Measurements from ENCODE around the gene PTGER4. TPM values are rescaled to one million over a fixed set of nuclear protein-coding genes. Genes with fewer than 3 reads are reported as not detected.

Gene PTGER4
- total and polyA plus RNA-seq, 2 donors: 22.8 to 25.2 TPM

GRCh38 chr5:40660751-40661150 lies 19.0 kb upstream of the PTGER4 start:
- no peaks in the 10 kb centered on the region for H3K27me3 ChIP-seq (ENCODE audit: control insufficient read depth in 2 of 2, insufficient read depth in 1 of 2, low read length in 1 of 2)
- no peaks in the 10 kb centered on the region for H3K9me3 ChIP-seq (ENCODE audit: control insufficient read depth in 2 of 2, insufficient read depth in 1 of 2, low read length in 1 of 2)
- no peak for DNase-seq (ENCODE audit: low read depth in 6 of 9, low spot score in 9 of 9)
- H3K36me3 ChIP-seq (ENCODE audit: control insufficient read depth in 2 of 2, insufficient read depth in 2 of 2, low read length in 1 of 2): no peaks in the 10 kb centered on the region
- no peak overlapping the region for H3K27ac ChIP-seq (ENCODE audit: low read depth in 1 of 2, low read length in 1 of 2)
- peaks cover 0 to 4% of the 10 kb centered on the region in 2 donors for H3K4me1 ChIP-seq (ENCODE audit: control insufficient read depth in 2 of 2, insufficient read depth in 2 of 2, low read length in 2 of 2)
- WGBS: 89% methylated on average over 2 of the region's 2 CpGs
- H3K4me3 ChIP-seq (ENCODE audit: low read length in 2 of 2): no peak overlapping the region

GRCh38 chr5:40665635-40666298 lies 13.9 kb upstream of the PTGER4 start:
- 76% methylated on average over 3 of the region's 3 CpGs for WGBS

GRCh38 chr5:40666657-40667056 lies 13.1 kb upstream of the PTGER4 start:
- peaks cover 4 to 17% of the 10 kb centered on the region in 2 donors for H3K4me1 ChIP-seq (ENCODE audit: control insufficient read depth in 2 of 2, insufficient read depth in 2 of 2, low read length in 2 of 2)
- no peak overlapping the region for H3K4me3 ChIP-seq (ENCODE audit: low read length in 2 of 2)
- no peaks in the 10 kb centered on the region for H3K27me3 ChIP-seq (ENCODE audit: control insufficient read depth in 2 of 2, insufficient read depth in 1 of 2, low read length in 1 of 2)
- WGBS: 92% methylated on average over 1 of the region's 1 CpG
- no peaks in the 10 kb centered on the region for H3K36me3 ChIP-seq (ENCODE audit: control insufficient read depth in 2 of 2, insufficient read depth in 2 of 2, low read length in 1 of 2)
- DNase-seq (ENCODE audit: low read depth in 6 of 9, low spot score in 9 of 9): no peak
- H3K27ac ChIP-seq (ENCODE audit: low read depth in 1 of 2, low read length in 1 of 2): no peak overlapping the region
- no peaks in the 10 kb centered on the region for H3K9me3 ChIP-seq (ENCODE audit: control insufficient read depth in 2 of 2, insufficient read depth in 1 of 2, low read length in 1 of 2)

More at GRCh38 chr5:40665635-40666298, 13.9 kb upstream of the PTGER4 start:
- Histone ChIP-seq H3K4me3 (ENCODE audit: low read length in 2 of 2) (no peak overlapping the region), H3K27ac (ENCODE audit: low read depth in 1 of 2, low read length in 1 of 2) (no peak overlapping the region), H3K36me3 (ENCODE audit: control insufficient read depth in 2 of 2, insufficient read depth in 2 of 2, low read length in 1 of 2) (no peaks in the 10 kb centered on the region), H3K9me3 (ENCODE audit: control insufficient read depth in 2 of 2, insufficient read depth in 1 of 2, low read length in 1 of 2) (no peaks in the 10 kb centered on the region), H3K27me3 (ENCODE audit: control insufficient read depth in 2 of 2, insufficient read depth in 1 of 2, low read length in 1 of 2) (no peaks in the 10 kb centered on the region), H3K4me1 (ENCODE audit: control insufficient read depth in 2 of 2, insufficient read depth in 2 of 2, low read length in 2 of 2) (peaks cover 4 to 17% of the 10 kb centered on the region in 2 donors)
- DNase-seq (ENCODE audit: low read depth in 6 of 9, low spot score in 9 of 9): peak in 1 of 9 donors; percentile 56

GRCh38 chr5:40667161-40667663 lies 12.5 kb upstream of the PTGER4 start:
- Histone ChIP-seq H3K36me3 (ENCODE audit: control insufficient read depth in 2 of 2, insufficient read depth in 2 of 2, low read length in 1 of 2) (no peaks in the 10 kb centered on the region), H3K9me3 (ENCODE audit: control insufficient read depth in 2 of 2, insufficient read depth in 1 of 2, low read length in 1 of 2) (no peaks in the 10 kb centered on the region), H3K4me3 (ENCODE audit: low read length in 2 of 2) (no peak overlapping the region), H3K27ac (ENCODE audit: low read depth in 1 of 2, low read length in 1 of 2) (no peak overlapping the region), H3K4me1 (ENCODE audit: control insufficient read depth in 2 of 2, insufficient read depth in 2 of 2, low read length in 2 of 2) (peaks cover 4 to 22% of the 10 kb centered on the region in 2 donors), H3K27me3 (ENCODE audit: control insufficient read depth in 2 of 2, insufficient read depth in 1 of 2, low read length in 1 of 2) (no peaks in the 10 kb centered on the region)
- DNase-seq (ENCODE audit: low read depth in 6 of 9, low spot score in 9 of 9): no peak

- DNase-seq (ENCODE audit: low read depth in 6 of 9, low spot score in 9 of 9): no peak
- no peak overlapping the region for H3K4me3 ChIP-seq (ENCODE audit: low read length in 2 of 2)
- 54% methylated on average over 6 of the region's 6 CpGs for WGBS
- no peaks in the 10 kb centered on the region for H3K9me3 ChIP-seq (ENCODE audit: control insufficient read depth in 2 of 2, insufficient read depth in 1 of 2, low read length in 1 of 2)
- H3K36me3 ChIP-seq (ENCODE audit: control insufficient read depth in 2 of 2, insufficient read depth in 2 of 2, low read length in 1 of 2): no peaks in the 10 kb centered on the region
- H3K4me1 ChIP-seq (ENCODE audit: control insufficient read depth in 2 of 2, insufficient read depth in 2 of 2, low read length in 2 of 2): peaks cover 11 to 39% of the 10 kb centered on the region in 2 donors
- no peaks in the 10 kb centered on the region for H3K27me3 ChIP-seq (ENCODE audit: control insufficient read depth in 2 of 2, insufficient read depth in 1 of 2, low read length in 1 of 2)
- no peak overlapping the region for H3K27ac ChIP-seq (ENCODE audit: low read depth in 1 of 2, low read length in 1 of 2)
Observed at GRCh38 chr5:40669606-40670390, 9.9 kb upstream of the PTGER4 start.

GRCh38 chr5:40672425-40672824 lies 7.3 kb upstream of the PTGER4 start:
- H3K9me3 ChIP-seq (ENCODE audit: control insufficient read depth in 2 of 2, insufficient read depth in 1 of 2, low read length in 1 of 2): no peaks in the 10 kb centered on the region
- peaks cover 25 to 60% of the 10 kb centered on the region in 2 donors for H3K4me1 ChIP-seq (ENCODE audit: control insufficient read depth in 2 of 2, insufficient read depth in 2 of 2, low read length in 2 of 2)
- no peak overlapping the region for H3K4me3 ChIP-seq (ENCODE audit: low read length in 2 of 2)
- no peaks in the 10 kb centered on the region for H3K36me3 ChIP-seq (ENCODE audit: control insufficient read depth in 2 of 2, insufficient read depth in 2 of 2, low read length in 1 of 2)
- DNase-seq (ENCODE audit: low read depth in 6 of 9, low spot score in 9 of 9): no peak
- 12% methylated on average over 4 of the region's 4 CpGs for WGBS
- H3K27me3 ChIP-seq (ENCODE audit: control insufficient read depth in 2 of 2, insufficient read depth in 1 of 2, low read length in 1 of 2): no peaks in the 10 kb centered on the region
- H3K27ac ChIP-seq (ENCODE audit: low read depth in 1 of 2, low read length in 1 of 2): peak overlapping the region; percentile 61 to 79

- no peaks in the 10 kb centered on the region for H3K36me3 ChIP-seq (ENCODE audit: control insufficient read depth in 2 of 2, insufficient read depth in 2 of 2, low read length in 1 of 2)
- WGBS: 95% methylated on average over 6 of the region's 6 CpGs
- H3K4me1 ChIP-seq (ENCODE audit: control insufficient read depth in 2 of 2, insufficient read depth in 2 of 2, low read length in 2 of 2): peaks cover 21 to 61% of the 10 kb centered on the region in 2 donors
- no peak for DNase-seq (ENCODE audit: low read depth in 6 of 9, low spot score in 9 of 9)
- no peak overlapping the region for H3K4me3 ChIP-seq (ENCODE audit: low read length in 2 of 2)
- peak overlapping the region in 1 of 2 donors; percentile 36 for H3K27ac ChIP-seq (ENCODE audit: low read depth in 1 of 2, low read length in 1 of 2)
- no peaks in the 10 kb centered on the region for H3K9me3 ChIP-seq (ENCODE audit: control insufficient read depth in 2 of 2, insufficient read depth in 1 of 2, low read length in 1 of 2)
- no peaks in the 10 kb centered on the region for H3K27me3 ChIP-seq (ENCODE audit: control insufficient read depth in 2 of 2, insufficient read depth in 1 of 2, low read length in 1 of 2)
Observed at GRCh38 chr5:40674661-40675235, 5.0 kb upstream of the PTGER4 start.

GRCh38 chr5:40675396-40676133 lies 4.2 kb upstream of the PTGER4 start:
- Histone ChIP-seq H3K4me1 (ENCODE audit: control insufficient read depth in 2 of 2, insufficient read depth in 2 of 2, low read length in 2 of 2) (peaks cover 21 to 58% of the 10 kb centered on the region in 2 donors), H3K27ac (ENCODE audit: low read depth in 1 of 2, low read length in 1 of 2) (peak overlapping the region; percentile 64 to 65), H3K4me3 (ENCODE audit: low read length in 2 of 2) (no peak overlapping the region), H3K27me3 (ENCODE audit: control insufficient read depth in 2 of 2, insufficient read depth in 1 of 2, low read length in 1 of 2) (peaks cover 0 to 4% of the 10 kb centered on the region in 2 donors), H3K9me3 (ENCODE audit: control insufficient read depth in 2 of 2, insufficient read depth in 1 of 2, low read length in 1 of 2) (no peaks in the 10 kb centered on the region), H3K36me3 (ENCODE audit: control insufficient read depth in 2 of 2, insufficient read depth in 2 of 2, low read length in 1 of 2) (no peaks in the 10 kb centered on the region)
- WGBS: 61% methylated on average over 7 of the region's 7 CpGs
- peak in 1 of 9 donors; percentile 66 for DNase-seq (ENCODE audit: low read depth in 6 of 9, low spot score in 9 of 9)

Data from thymus (tissue), 11 donors.